PFSK-1 (cell line): ENCODE data around the gene SFMBT2.

ENCODE experiments used
- FOXP2 ChIP-seq: optimal IDR thresholded peaks from 2 replicates; pipeline ENCODE3; 2011; ENCODE audit warnings: borderline replicate concordance, control low read depth, inconsistent platforms; ENCODE audit not compliant: insufficient read depth; ENCODE audit errors: extremely low read length, extremely low read depth
- POLR2AphosphoS5 ChIP-seq: IDR thresholded peaks from 2 replicates; pipeline ENCODE4 v1.6.1; 2012; ENCODE audit warnings: low read depth, mild to moderate bottlenecking, control low read depth, low read length, moderate library complexity
- REST ChIP-seq, 2 experiments: IDR thresholded peaks; 2 replicates each; pipeline versions ENCODE4 v1.6.1 to v1.8.0; 2011 to 2012; ENCODE audit warnings: low read depth in 2 of 2, low read length in 2 of 2, control low read depth in 1 of 2, inconsistent platforms in 1 of 2, mild to moderate bottlenecking in 1 of 2, moderate library complexity in 1 of 2; ENCODE audit not compliant: insufficient read depth in 1 of 2
- SIN3A ChIP-seq: IDR thresholded peaks from 2 replicates; pipeline ENCODE4 v1.6.1; 2012; ENCODE audit warnings: mild to moderate bottlenecking, low read length, moderate library complexity, borderline replicate concordance; ENCODE audit not compliant: insufficient read depth
- TAF1 ChIP-seq: IDR thresholded peaks from 2 replicates; pipeline ENCODE4 v1.6.1; 2012; ENCODE audit warnings: low read length, control low read depth, borderline replicate concordance; ENCODE audit not compliant: insufficient read depth

SFMBT2 gene

GRCh38 chr10:7412237-7412927, 1.5 kb upstream of the SFMBT2 start:
- TF ChIP-seq SIN3A (no peak), TAF1 (no peak), FOXP2 (no peak), POLR2AphosphoS5 (no peak), REST (IDR thresholded peaks at IDR 0.05; ENCODE audit: insufficient read depth in 1 of 2, low read depth in 2 of 2, low read length in 2 of 2) (no peak)

- TF ChIP-seq SIN3A (no peak), TAF1 (no peak), POLR2AphosphoS5 (no peak), REST (IDR thresholded peaks at IDR 0.05; ENCODE audit: insufficient read depth in 1 of 2, low read depth in 2 of 2, low read length in 2 of 2) (no peak), FOXP2 (no peak)
Observed at GRCh38 chr10:7411671-7412128, 866 bp upstream of the SFMBT2 start.

GRCh38 chr10:7410301-7410861, 453 bp downstream of the SFMBT2 start:
- TF ChIP-seq POLR2AphosphoS5 (no peak), SIN3A (no peak), TAF1 (no peak), FOXP2 (no peak), REST (IDR thresholded peaks at IDR 0.05; ENCODE audit: insufficient read depth in 1 of 2, low read depth in 2 of 2, low read length in 2 of 2) (no peak)

- no peak for TF ChIP-seq FOXP2
- TF ChIP-seq TAF1, result no peak
- no peak for TF ChIP-seq SIN3A
- no peak for TF ChIP-seq POLR2AphosphoS5
- no peak for TF ChIP-seq REST (IDR thresholded peaks at IDR 0.05; ENCODE audit: insufficient read depth in 1 of 2, low read depth in 2 of 2, low read length in 2 of 2)
Observed at GRCh38 chr10:7409732-7410168, 1.1 kb downstream of the SFMBT2 start.
